ENCODE results near the gene KCNG4.

KCNG4 gene

DNA sequence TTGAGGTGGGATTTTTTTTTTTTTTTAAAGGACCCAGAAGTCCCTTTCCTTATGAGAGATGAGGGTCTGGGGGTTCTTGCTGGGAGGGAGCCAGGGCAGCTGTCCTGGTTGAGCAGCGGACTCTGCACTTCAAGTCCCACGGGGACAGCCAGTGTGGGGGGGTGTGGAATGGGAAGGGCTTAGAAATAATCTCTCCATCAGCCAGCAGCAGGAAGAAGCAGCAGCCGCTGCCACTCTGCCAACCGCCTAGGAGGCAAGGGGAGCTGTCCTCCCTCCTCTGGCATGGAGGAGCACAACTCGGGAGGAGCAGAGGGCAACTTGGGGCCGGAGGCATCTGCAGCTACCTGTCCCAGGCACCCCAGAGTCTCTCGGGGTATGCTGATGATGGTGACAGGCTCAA is at the start of gene KCNG4:
Gene KCNG4 (minus strand): TSS at position 104 of the 400 bp plus-strand sequence. CDS start 2,527 bp downstream, outside the sequence.
- no peak for FAIRE-seq

DNA sequence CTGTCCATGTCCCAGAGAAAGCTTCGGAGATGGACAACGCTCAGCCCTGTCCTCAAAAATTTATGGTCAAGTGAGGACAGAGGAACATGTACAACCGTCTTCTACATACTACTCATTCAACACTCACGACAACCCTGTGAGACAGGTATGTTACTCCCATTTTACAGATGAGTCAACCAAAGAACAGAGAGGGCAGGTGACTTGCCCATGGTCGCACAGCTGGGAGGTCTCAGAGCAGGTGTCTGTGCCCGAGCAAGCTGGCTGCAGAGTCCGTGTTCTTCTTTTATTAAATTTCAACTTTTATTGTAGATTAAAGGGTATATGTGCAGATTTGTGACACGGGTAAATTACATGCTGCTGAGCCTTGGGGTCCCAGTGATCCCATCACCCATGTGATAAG is 49.1 kb upstream of the KCNG4 start:
- DNase-seq (ENCODE audit: low spot score) (no peak), FAIRE-seq (no peak)

More for the DNA sequence above, at the start of gene KCNG4:
- DNase-seq (ENCODE audit: low spot score), result no peak

DNA sequence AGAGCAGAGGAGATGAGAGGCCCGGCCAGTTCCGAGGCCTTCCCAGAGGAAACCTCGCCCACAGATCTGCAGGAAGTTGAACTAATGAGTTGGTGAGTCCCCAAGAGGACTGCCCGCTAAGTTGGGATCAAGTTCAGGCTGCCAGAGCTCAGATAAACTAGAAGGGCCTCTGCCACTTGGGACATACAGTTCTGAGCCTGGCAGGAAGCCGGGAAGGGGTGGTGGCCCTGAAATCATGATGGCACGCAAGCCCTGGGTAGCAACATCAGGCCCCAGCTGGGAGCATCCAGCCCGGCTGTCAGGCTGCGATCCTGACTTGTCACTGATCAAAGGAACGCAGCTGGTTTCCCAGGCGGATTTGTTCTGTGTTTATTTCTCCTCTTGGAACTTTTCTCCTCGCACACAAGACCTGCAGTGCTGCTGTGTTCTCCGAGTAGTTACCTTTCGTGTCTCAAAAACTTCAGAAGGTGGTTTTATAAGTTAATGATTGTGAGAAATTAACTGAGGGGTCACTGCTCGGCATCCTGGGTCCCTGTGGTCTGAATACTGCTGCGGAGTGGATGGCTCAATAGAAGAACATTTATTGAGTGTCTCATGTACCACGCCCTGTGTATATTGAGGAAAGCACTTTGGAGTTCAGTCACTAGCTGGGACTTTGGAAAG is 46.9 kb upstream of the KCNG4 start:
- DNase-seq (ENCODE audit: low spot score) (peak; percentile 9), FAIRE-seq (peak; percentile 83)

DNA sequence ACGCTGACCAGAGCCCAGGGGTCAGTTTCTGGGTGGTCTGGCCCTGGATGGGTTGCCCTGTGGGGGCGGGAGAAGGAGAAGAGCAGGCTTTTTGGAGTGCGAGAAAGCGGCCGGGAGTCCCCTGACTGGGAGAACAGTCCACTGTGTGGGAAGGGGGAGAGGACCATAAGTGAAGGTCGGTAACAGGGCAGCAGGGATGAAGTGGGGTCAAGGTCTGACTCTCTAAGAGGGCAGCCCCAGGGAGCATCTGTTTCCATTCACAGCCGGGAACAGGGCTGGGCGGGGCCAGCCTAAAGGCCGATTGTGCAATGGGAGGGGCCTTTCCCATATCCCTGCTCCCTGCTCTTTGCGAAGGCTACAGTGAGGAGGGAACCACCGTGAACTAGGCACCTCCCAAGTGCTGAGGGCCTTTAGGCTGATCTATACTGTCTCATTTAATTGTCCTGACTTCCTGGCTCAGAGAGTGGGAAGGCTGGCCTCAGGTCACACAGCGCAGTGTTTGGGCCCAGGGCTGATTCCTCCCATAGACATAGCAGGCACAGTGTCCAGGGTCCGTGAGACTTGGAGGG is 44.4 kb upstream of the KCNG4 start:
- no peak for FAIRE-seq
- no peak for DNase-seq (ENCODE audit: low spot score)

DNA sequence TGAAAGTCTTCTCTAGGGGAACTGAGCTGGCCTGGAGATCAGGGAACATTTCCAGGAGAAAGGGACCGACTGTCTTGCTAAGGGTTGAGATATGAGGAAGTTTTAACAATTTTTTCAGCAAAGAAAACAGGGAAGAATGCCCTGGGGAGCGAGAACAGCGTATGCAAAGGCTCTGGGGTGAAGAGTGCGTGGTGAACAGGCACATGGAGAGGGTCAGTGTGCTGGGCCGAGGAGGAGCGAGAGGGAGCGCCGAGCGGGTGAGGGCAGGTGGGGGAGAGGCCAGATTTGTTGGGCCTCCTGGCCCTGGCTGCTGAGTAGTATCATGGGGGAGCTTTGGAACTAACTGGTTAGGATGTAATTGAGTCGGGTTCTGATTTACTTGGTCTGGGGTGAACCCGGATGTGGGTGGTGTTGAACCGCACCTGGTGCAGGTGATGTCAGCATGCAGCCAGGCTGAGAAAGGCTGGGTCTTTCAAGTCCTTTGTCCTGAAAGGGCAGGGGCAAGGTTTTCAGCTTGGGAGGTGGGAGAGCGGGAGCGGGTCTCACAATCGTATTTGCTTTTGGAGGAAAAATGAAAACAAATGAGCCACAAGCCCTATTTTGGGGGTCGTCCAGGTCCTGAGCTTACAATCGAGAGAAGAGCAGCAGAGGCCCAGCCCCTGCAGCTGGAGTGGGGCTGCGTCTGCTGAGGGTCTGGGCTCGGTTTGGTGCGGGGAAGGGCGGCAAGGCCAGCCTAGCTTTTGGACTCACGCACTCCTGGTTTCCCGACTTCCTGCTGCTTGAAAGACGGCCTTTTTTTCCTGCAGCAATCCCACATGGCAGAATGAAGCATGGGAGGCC is 43.7 kb upstream of the KCNG4 start:
- DNase-seq (ENCODE audit: low spot score) (no peak), FAIRE-seq (no peak)

DNA sequence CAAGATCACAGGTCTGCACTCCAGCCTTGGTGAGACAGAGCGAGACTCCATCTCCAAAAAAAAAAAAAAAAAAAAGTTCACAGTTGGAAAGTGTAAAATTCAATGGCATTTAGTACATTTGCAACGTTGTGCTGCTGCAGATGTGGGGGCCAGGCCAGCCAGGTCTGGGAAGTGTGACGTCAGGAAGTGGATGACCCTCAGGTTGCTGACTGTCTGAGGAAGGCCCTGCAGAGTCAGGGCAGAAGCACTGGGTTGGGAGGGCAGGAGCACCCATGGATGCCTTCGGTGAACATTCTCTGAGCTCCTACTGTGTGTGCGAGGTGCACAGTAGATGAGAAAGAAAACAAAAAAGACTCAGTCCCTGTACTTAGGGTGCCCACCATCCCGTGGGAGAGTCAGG is 42.7 kb upstream of the KCNG4 start:
- DNase-seq (ENCODE audit: low spot score), result no peak
- no peak for FAIRE-seq

- FAIRE-seq, result no peak
- DNase-seq (ENCODE audit: low spot score), result no peak
Observed at GRCh38 chr16:84281074-84281473, 41.3 kb upstream of the KCNG4 start.

GRCh38 chr16:84279881-84280280 is 40.1 kb upstream of the KCNG4 start:
- no peak for DNase-seq (ENCODE audit: low spot score)
- FAIRE-seq, result no peak

DNA sequence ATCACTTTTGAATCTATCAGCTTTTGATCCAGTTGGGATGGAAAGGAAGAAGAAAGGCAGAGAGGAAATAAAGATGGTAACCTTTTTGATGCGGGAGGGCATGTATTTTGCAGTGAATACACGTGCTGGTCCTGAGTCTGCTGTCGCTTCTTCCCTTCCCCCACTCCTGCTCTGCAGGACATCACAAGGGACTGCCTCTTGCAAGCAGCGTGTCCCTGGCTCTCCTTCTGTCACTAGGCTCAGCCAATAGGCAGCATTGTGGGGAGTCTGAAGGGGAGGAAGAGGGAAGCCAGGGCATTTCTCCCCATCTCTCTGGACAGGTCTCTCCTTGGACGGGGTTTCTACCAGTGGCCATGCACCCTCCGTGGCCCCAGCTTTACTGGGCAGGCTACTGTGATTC is 39.2 kb upstream of the KCNG4 start:
- DNase-seq (ENCODE audit: low spot score) (no peak), FAIRE-seq (no peak)

DNA sequence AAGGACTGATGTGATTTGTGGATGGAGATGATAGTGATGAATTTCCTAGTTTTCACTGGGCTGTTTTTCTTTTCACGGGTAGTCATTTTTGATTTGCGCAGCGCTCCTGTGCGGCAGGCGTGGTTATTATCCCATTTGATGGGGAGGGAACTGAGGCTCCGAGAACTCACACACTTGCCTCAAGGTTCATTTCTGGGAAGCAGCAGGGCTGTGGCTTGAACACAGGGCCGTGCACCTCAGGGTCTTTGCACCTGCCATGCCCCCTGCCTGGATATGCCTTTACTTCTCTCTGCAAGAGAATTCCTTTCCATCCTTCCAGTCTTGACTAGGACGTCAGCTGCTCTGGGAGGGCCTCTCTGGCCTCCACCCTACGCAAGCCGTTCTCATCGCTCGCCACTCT is 38.5 kb upstream of the KCNG4 start:
- DNase-seq (ENCODE audit: low spot score) (no peak), FAIRE-seq (no peak)

GRCh38 chr16:84277244-84277823 is 37.5 kb upstream of the KCNG4 start:
- DNase-seq (ENCODE audit: low spot score) (peak; percentile 33), FAIRE-seq (no peak)

DNA sequence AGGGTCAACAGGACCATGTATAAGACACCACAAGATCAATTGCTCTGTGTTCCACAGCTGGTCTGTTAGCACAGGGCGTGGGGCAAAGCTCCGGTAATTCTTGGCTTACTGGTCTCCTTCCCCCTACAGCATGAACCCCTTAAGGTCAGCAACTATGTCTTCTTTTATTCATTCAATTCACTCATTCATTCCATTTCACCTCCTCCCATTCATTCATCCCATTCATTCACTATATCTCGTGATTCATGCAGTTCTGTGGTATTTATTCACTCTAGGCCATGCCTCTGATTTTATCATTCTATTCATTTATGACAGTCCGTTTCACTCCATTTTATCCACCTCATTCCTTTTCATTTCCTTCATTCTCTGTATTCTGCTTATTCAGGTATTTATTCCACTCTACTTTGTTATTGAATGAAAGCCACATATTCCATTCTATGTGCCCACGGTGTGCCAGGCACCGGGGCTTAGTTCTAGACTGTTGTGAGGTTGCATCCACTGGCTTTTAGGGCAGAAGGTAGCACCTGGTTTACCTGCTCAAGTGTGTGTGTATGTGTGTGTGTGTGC is 35.9 kb upstream of the KCNG4 start:
- FAIRE-seq (no peak), DNase-seq (ENCODE audit: low spot score) (no peak)

GRCh38 chr16:84274515-84274914 is 34.7 kb upstream of the KCNG4 start:
- no peak for FAIRE-seq
- DNase-seq (ENCODE audit: low spot score), result no peak

- no peak for FAIRE-seq
Observed at GRCh38 chr16:84272740-84273320, 33.0 kb upstream of the KCNG4 start.

GRCh38 chr16:84271866-84272265 is 32.1 kb upstream of the KCNG4 start:
- DNase-seq (ENCODE audit: low spot score) (no peak), FAIRE-seq (no peak)

More at GRCh38 chr16:84272740-84273320, 33.0 kb upstream of the KCNG4 start:
- no peak for DNase-seq (ENCODE audit: low spot score)

DNA sequence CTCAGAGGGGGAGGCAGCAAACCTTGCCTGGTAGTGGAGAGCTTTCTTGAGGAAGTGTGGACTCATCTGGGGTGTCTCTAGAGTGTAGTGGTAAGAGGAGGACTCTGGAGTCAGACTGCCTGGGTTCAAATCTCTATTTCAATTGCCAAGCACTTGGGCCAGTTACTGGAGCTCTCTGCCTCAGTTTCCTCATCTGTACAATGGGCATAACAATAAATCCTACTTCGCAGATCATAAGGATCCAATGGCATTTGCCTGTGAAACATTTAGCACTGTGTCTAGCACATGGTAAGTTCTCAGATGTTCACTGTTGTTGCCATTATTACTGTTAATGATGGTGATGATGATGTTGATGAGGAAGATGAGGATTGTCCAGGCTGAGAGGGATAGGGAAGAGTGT is 31.2 kb upstream of the KCNG4 start:
- no peak for FAIRE-seq

GRCh38 chr16:84270531-84270930 is 30.7 kb upstream of the KCNG4 start:
- FAIRE-seq (no peak), DNase-seq (ENCODE audit: low spot score) (no peak)

More for the DNA sequence above, 31.2 kb upstream of the KCNG4 start:
- DNase-seq (ENCODE audit: low spot score), result no peak

DNA sequence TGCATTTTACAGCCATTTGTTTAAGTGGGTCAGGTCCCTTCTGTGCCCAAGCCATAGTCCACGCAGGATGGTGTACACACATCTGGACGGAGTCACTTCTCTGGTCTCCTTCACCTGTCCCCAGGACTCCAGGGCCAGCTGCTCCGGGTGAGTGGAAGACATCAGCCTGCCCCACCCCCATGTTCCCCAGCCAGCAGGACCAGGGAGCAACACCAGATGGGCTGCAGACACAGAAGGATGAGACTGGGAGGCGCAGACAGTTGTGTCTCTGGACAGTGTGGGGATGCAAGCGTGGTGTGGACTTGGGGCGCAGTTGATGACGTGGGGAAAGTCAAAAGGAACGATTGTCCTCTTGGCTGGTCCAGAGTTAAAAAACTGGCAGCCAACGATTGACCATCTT is 30.3 kb upstream of the KCNG4 start:
- DNase-seq (ENCODE audit: low spot score) (no peak), FAIRE-seq (no peak)

GRCh38 chr16:84268291-84269040 is 28.7 kb upstream of the KCNG4 start:
- DNase-seq (ENCODE audit: low spot score) (no peak), FAIRE-seq (peak; percentile 79)

GRCh38 chr16:84267380-84267779 is 27.6 kb upstream of the KCNG4 start:
- FAIRE-seq (no peak), DNase-seq (ENCODE audit: low spot score) (no peak)

DNA sequence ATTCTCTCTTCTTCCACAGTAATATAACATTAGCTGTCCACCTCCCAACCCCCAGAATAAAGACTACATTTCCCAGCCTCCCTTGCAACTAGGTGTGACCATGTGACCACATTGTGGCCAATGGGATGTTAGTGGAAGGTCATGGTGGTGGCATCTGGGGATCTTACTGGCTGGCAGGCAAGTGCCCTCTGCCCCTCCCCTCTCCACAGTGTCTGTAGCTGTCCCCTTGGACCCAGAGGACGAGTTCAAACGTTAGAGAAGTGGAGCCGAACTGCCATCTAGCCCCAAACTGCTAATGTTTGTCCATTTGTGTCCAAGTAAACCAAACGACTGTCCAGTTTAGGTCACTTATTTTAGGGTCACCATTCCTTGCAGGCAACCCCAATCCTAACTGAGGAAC is 26.6 kb upstream of the KCNG4 start:
- DNase-seq (ENCODE audit: low spot score), result peak; percentile 33
- no peak for FAIRE-seq
